Small intestine (tissue), 7 donors: Measurements from ENCODE around the gene PSMD1. TPM values are rescaled to one million over a fixed set of nuclear protein-coding genes. Genes with fewer than 3 reads are reported as not detected.
"Not testable (repeated sequence)": the region's sequence is repeated elsewhere in the genome, so short reads cannot be mapped to it uniquely, and the experiment has no call there.

ENCODE experiments used
- DNase-seq, 2 donors: peaks; one replicate each; pipeline versions ENCODE4 v3.0.0 to v3.0.0-alpha.2; 2013
- FAIRE-seq: peaks from 2 replicates; lab custom pipeline; 2012; peaks lifted over from hg19 to GRCh38; lab: Jason Lieb, UNC
- H3K27ac ChIP-seq, 3 donors: one replicate each; pipeline ENCODE4 v1.5.1; 2013; ENCODE audit warnings: low read length in 2 of 3, mild to moderate bottlenecking in 2 of 3, control low read depth in 1 of 3, inconsistent platforms in 1 of 3, low read depth in 1 of 3, moderate library complexity in 1 of 3
- H3K27me3 ChIP-seq, 3 donors: one replicate each; pipeline ENCODE4 v1.6.1; 2013; ENCODE audit warnings: low read length in 3 of 3, inconsistent platforms in 1 of 3; ENCODE audit not compliant: control insufficient read depth in 3 of 3, insufficient read depth in 3 of 3
- H3K36me3 ChIP-seq, 3 donors: one replicate each; pipeline ENCODE4 v1.6.1; 2013; ENCODE audit warnings: low read length in 3 of 3, inconsistent platforms in 1 of 3, low read depth in 1 of 3, mild to moderate bottlenecking in 1 of 3, moderate library complexity in 1 of 3; ENCODE audit not compliant: control insufficient read depth in 3 of 3, insufficient read depth in 2 of 3
- H3K4me1 ChIP-seq, 3 donors: one replicate each; pipeline ENCODE4 v1.6.1; 2013; ENCODE audit warnings: low read length in 2 of 3, inconsistent platforms in 1 of 3, low read depth in 1 of 3, mild to moderate bottlenecking in 1 of 3, moderate library complexity in 1 of 3; ENCODE audit not compliant: control insufficient read depth in 3 of 3, insufficient read depth in 2 of 3
- H3K4me3 ChIP-seq, 3 donors: one replicate each; pipeline ENCODE4 v1.5.1; 2013; ENCODE audit warnings: low read length in 3 of 3, control low read depth in 1 of 3, inconsistent platforms in 1 of 3, low read depth in 1 of 3, mild to moderate bottlenecking in 1 of 3, moderate library complexity in 1 of 3
- H3K9me3 ChIP-seq, 2 donors: one replicate each; pipeline ENCODE4 v1.6.1; 2013; ENCODE audit warnings: low read depth in 1 of 2, low read length in 1 of 2; ENCODE audit not compliant: control insufficient read depth in 2 of 2, insufficient read depth in 1 of 2
- WGBS, 3 donors: extraction: QIAGEN DNeasy Blood & Tissue Kit; methylation state at CpG; one replicate each; pipeline ENCODE4 v1.1.7; 2013; 5-methylcytosine and 5-hydroxymethylcytosine counted together
- polyA plus RNA-seq, 4 donors: library from polyadenylated mRNA; stranded (reverse) in 3 of 4; unstranded in 1 of 4; fragments of 200-250 nt in 3 of 4; fragments of 120-200 nt in 1 of 4; gene quantifications; one replicate each; pipeline versions ENCODE4 v1.2.1 to v1.2.3, GENCODE V29; 2013
- donor health status: healthy with polysubstance abuse.
- donor health status: control.
- donor health status: control.
- donor health status: Bipolar disorder and iron deficiency.
- donor health status: healthy.

Gene PSMD1
- polyA plus RNA-seq, 4 donors = 45.8 to 75.1 (median 59.5) TPM

DNA sequence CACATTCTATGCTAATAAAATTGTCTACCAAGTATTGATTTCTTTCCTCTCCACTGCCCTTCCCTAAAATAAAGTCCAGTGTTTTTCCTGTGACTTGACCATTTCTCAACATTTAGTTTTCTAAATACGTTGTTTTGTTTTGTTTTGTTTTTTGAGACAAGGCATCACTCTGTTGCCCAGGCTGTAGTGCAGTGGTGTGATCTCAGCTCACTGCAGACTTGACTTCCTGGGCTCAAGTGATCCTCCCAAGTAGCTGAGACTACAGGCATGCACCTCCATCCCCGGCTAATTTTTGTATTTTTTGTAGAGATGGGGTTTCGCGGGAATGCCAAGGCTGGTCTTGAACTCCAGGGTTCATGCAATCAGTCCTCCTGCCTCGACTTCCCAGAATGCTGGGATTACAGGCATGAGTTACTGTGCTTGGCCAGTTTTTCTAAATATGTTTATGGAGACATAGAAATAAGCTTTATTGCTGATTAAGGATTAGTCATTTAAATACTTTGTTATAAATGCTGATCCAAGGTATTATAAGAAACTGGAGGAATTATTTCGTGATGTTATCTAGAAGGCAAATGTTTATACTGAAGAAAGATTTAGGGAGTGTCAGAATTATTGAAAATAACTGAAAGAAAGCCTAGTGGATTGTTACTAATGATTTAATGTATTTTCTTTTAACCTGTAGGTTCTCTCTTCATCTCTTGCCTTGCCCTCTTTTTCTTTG, 73.8 kb downstream of the PSMD1 start:
- FAIRE-seq (no peak), DNase-seq (no peak)
- 82 to 90% (median 88%) methylated on average over 6 of the region's 6 CpGs for WGBS, 3 donors
- Histone ChIP-seq H3K9me3 (no peaks in the 10 kb centered on the region), H3K4me1 (peaks cover 0 to under 1% (median 0%) of the 10 kb centered on the region in 3 donors), H3K36me3 (no peaks in the 10 kb centered on the region), H3K27me3 (no peaks in the 10 kb centered on the region), H3K27ac (no peak overlapping the region), H3K4me3 (no peak overlapping the region)

DNA sequence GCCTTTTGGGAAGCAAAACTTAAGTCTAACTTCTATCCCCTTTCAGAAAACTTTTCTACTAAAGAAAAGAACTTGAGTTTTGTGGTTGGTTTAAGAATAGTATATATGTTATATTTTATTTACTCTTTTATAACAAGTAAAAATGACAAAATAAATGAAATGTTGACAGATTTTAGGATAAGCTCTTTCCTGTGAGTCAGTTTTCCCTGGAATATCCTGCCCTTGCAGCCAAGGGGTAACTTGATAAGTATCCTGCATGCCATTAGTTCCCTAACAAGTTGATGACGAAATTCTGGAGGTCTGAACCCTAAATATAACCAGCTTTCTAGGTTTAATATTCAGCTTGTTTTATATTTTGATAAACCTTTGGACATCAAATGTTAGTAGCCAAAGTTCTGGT, 75.5 kb downstream of the PSMD1 start:
- Histone ChIP-seq H3K9me3 (no peaks in the 10 kb centered on the region), H3K27me3 (no peaks in the 10 kb centered on the region), H3K36me3 (peaks cover 0 to 2% (median 0%) of the 10 kb centered on the region in 3 donors), H3K4me1 (no peaks in the 10 kb centered on the region), H3K4me3 (no peak overlapping the region), H3K27ac (no peak overlapping the region)
- WGBS, 3 donors = 83 to 97% (median 90%) methylated on average over 1 of the region's 1 CpG
- FAIRE-seq (no peak), DNase-seq (no peak)

DNA sequence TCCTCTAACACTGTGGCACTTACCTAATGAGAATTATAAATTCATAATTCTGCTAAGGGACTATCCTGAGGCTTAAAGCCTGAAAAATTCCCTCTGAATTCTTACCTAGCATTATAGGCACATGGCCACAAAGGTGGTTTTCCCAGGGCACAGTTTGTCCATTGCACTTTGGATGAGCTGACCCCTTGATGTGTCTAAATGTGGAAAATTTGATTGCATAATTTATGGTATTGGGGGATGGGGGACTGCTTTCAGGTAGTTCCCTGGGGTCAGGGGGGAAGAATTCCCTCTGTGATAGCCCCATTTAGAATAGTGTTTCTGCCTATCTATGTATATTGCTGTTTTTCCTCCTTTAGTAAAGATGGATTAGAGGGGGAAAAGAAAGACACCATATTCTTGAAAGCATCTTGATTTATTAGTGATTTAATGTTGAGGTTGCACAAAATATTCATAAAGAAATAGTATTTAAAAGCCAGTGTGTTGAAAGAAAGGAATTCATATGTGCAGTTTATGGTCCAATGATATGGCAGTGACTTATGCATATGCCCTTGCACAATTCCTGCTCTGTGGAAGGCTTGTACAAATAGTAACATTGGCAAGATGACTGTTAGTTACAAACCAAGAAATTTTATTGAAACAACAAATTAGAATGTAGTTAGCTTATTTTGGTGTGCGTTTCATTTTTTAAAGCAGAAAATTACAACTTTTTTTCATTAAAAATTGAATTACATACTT, 76.9 kb downstream of the PSMD1 start:
- Histone ChIP-seq H3K4me1 (no peaks in the 10 kb centered on the region), H3K36me3 (peaks cover 0 to 2% (median 1%) of the 10 kb centered on the region in 3 donors)
- WGBS, 3 donors = 97 to 100% (median 100%) methylated on average over 1 of the region's 1 CpG

DNA sequence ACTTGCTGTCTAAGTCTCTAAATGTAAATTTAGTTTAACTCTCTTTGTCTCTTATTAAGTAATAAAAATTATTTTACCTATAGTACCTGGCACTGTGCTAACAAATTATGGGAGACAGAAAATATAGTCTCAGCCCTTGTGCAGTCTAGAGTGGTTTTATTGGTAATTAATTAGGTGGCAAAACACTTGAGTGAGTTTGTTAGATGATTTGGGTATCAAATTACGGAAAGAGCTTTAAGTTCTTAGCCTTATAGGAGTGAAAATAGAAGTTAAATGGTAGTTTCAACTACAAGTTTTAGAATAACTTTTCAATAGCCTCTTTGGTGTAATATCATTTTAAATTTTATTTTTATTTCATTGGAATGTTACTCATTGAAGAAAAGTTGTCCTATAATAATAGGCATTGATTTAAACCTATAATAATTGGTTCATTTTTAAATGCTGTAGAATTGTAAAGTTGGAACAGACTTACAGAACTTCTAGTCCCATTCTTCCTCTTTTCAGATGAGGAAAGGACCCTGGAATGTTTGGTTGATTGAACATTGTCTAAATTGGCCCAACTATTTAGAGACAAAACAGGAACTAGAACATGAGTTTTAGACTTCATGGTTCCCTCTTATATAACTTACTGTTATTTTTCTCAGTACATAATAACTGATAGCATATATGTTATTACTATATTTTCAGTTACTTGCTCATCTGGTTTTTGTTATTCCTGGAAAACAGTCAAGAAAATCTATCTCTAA, 78.4 kb downstream of the PSMD1 start:
- Histone ChIP-seq H3K27me3 (no peaks in the 10 kb centered on the region), H3K27ac (no peak overlapping the region)
- peak; percentile 39 for FAIRE-seq

More for the DNA sequence above, 76.9 kb downstream of the PSMD1 start:
- FAIRE-seq = no peak
- DNase-seq = no peak
- no peak overlapping the region for H3K27ac ChIP-seq
- no peaks in the 10 kb centered on the region for H3K9me3 ChIP-seq
- H3K27me3 ChIP-seq = no peaks in the 10 kb centered on the region
- no peak overlapping the region for H3K4me3 ChIP-seq

DNA sequence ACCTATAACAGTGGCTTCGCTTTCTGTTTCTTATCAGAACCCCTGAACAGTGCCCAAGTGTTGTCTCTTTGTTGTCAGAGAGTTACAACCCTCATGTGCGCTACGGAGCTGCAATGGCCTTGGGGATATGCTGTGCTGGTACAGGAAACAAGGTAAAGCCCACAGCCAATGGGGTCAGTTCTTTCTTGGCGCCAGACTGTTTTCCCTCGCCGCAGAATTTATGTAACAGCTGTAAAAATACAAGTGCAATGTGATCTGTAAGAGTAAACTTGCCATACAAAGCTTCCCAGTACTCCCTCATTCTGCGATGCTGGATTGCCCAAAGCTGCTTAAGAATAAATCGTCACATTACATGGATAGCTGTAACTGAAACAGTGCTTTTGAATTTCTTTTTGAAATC, 82.0 kb downstream of the PSMD1 start:
- WGBS, 3 donors = 78 to 98% (median 95%) methylated on average over 8 of the region's 8 CpGs
- DNase-seq (peak in 1 of 2 donors; percentile 50), FAIRE-seq (no peak)
- Histone ChIP-seq H3K27ac (no peak overlapping the region), H3K27me3 (no peaks in the 10 kb centered on the region), H3K9me3 (no peaks in the 10 kb centered on the region), H3K4me3 (no peak overlapping the region), H3K4me1 (no peaks in the 10 kb centered on the region), H3K36me3 (peaks cover 0 to 18% (median 4%) of the 10 kb centered on the region in 3 donors)

More for the DNA sequence above, 78.4 kb downstream of the PSMD1 start:
- Histone ChIP-seq H3K36me3 (peaks cover 0 to 8% (median 4%) of the 10 kb centered on the region in 3 donors), H3K4me3 (no peak overlapping the region), H3K4me1 (no peaks in the 10 kb centered on the region), H3K9me3 (no peaks in the 10 kb centered on the region)
- WGBS, 3 donors = 97 to 100% (median 99%) methylated on average over 1 of the region's 1 CpG
- DNase-seq = no peak

DNA sequence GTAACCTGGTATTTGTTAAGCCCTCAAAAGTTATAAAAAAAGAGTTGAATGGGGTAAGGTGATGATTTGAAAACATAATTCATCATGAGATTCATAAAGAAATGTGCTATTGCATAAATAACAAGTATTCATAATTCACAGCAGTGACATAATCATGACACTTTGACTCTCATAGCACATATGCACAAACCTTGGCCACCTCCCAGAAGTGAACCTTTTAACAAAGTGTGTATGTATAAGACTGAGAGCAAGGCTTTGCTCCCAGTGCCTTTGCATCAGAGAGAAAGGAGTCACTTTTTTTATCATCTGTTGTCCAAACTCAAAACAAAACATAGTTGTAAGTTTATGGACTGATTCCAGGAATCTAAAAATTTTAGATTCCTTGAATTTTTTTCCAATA, 83.1 kb downstream of the PSMD1 start:
- peaks cover 0 to 24% (median 4%) of the 10 kb centered on the region in 3 donors for H3K36me3 ChIP-seq
- FAIRE-seq (no peak), DNase-seq (no peak)
- H3K4me3 ChIP-seq = no peak overlapping the region
- H3K27ac ChIP-seq = no peak overlapping the region
- H3K27me3 ChIP-seq = no peaks in the 10 kb centered on the region
- no peaks in the 10 kb centered on the region for H3K4me1 ChIP-seq
- H3K9me3 ChIP-seq = no peaks in the 10 kb centered on the region

DNA sequence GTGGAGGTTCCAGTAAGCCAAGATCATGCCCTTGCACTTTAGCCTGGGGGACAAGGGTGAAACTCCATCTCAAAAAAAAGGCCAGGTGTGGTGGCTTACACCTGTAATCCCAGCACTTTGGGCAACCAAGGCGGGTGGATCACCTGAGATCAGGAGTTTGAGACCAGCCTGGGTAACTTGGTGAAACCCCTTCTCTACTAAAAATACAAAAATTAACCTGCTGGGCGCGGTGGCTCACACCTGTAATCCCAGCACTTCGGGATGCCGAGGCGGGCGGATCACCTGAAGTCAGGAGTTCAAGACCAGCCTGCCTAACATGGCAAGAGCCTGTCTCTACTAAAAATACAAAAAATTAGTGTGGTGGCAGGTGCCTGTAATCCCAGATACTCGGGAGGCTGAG, 84.1 kb downstream of the PSMD1 start:
- H3K9me3 ChIP-seq, H3K4me1 ChIP-seq, DNase-seq, H3K27me3 ChIP-seq, H3K4me3 ChIP-seq, H3K27ac ChIP-seq, FAIRE-seq: not testable (repeated sequence)
- H3K36me3 ChIP-seq = peaks cover 0 to 24% (median 4%) of the 10 kb centered on the region in 3 donors
- 95 to 99% (median 97%) methylated on average over 7 to 8 of the region's 8 CpGs for WGBS, 3 donors

DNA sequence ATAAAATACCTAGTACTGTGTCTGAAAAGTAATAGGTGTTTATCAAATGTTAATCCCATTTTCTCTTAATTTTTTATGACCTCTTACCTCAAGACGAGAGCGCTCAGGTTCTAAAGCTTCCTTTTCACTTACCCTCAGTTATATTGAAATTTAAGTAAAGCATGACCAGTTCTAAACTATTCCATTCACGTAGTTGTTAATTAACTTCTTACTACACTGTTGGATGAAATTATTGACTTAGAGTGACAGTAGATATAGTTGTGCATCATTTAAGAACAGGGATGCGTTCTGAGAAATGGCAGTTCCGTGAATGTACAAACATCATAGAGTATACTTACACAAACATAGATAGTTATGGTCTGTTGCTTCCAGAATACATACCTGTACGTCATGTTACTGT, 88.2 kb downstream of the PSMD1 start:
- Histone ChIP-seq H3K27me3 (no peaks in the 10 kb centered on the region), H3K9me3 (no peaks in the 10 kb centered on the region), H3K4me3 (no peak overlapping the region), H3K36me3 (peaks cover 4 to 26% (median 7%) of the 10 kb centered on the region in 3 donors), H3K27ac (no peak overlapping the region), H3K4me1 (no peaks in the 10 kb centered on the region)
- FAIRE-seq (no peak), DNase-seq (no peak)
- 97 to 98% (median 97%) methylated on average over 6 of the region's 6 CpGs for WGBS, 3 donors
